HepG2 (cell line): ENCODE results near the gene HOXD12. TPM values are rescaled to one million over a fixed set of nuclear protein-coding genes. Genes with fewer than 3 reads are reported as not detected.

ENCODE experiments used
- ATF6 ChIP-seq: sonication (generic); formaldehyde crosslinking; conservative IDR thresholded peaks from 2 replicates; pipeline ENCODE4 v1.4.0; 2020; ENCODE audit warnings: missing genetic modification reagents
- CREB1 ChIP-seq, 2 experiments: fragments of 450-650 bp in 1 of 2; IDR thresholded peaks; 2 replicates each; pipeline ENCODE4 v1.6.1; 2016 to 2017; ENCODE audit warnings: control low read depth in 1 of 2, mild to moderate bottlenecking in 1 of 2, missing compliant biosample characterization in 1 of 2, missing genetic modification characterization in 1 of 2
- ETS1 ChIP-seq: sonication (generic); formaldehyde crosslinking; IDR thresholded peaks from 2 replicates; pipeline ENCODE4 v1.4.0; 2020; ENCODE audit warnings: missing genetic modification reagents
- KDM2A ChIP-seq: sonication (generic); formaldehyde crosslinking; IDR thresholded peaks from 2 replicates; pipeline ENCODE4 v1.4.0; 2020; ENCODE audit warnings: low read depth, missing genetic modification reagents, borderline replicate concordance
- NCOA1 ChIP-seq: sonication (generic); formaldehyde crosslinking; IDR thresholded peaks from 2 replicates; pipeline ENCODE4 v1.9.0; 2021; ENCODE audit warnings: missing genetic modification reagents
- NFYB ChIP-seq: sonication (generic); formaldehyde crosslinking; IDR thresholded peaks from 2 replicates; pipeline ENCODE4 v1.4.0; 2020; ENCODE audit warnings: missing genetic modification reagents
- NR1H2 ChIP-seq: sonication (generic); formaldehyde crosslinking; IDR thresholded peaks from 2 replicates; pipeline ENCODE4 v1.8.1; 2022; ENCODE audit warnings: low read depth, missing genetic modification reagents, borderline replicate concordance
- NRL ChIP-seq: sonication (generic); formaldehyde crosslinking; IDR thresholded peaks from 2 replicates; pipeline ENCODE4 v1.5.0; 2020; ENCODE audit warnings: missing genetic modification reagents, mild to moderate bottlenecking, moderate library complexity, borderline replicate concordance
- PCBP1 ChIP-seq: fragments of 200-400 bp; formaldehyde crosslinking; IDR thresholded peaks from 2 replicates; pipeline ENCODE4 v1.6.1; 2017; ENCODE audit warnings: mild to moderate bottlenecking, low read depth, low read length, borderline replicate concordance
- RXRA ChIP-seq: sonication (generic); formaldehyde crosslinking; IDR thresholded peaks from 2 replicates; pipeline ENCODE4 v1.5.1; 2020; ENCODE audit warnings: missing genetic modification reagents
- SP140L ChIP-seq: sonication (generic); formaldehyde crosslinking; IDR thresholded peaks from 2 replicates; pipeline ENCODE4 v1.4.0; 2020; ENCODE audit warnings: missing genetic modification reagents, borderline replicate concordance
- XRCC5 ChIP-seq: fragments of 200-400 bp; formaldehyde crosslinking; optimal IDR thresholded peaks from 2 replicates; pipeline ENCODE3; 2017; ENCODE audit warnings: mild to moderate bottlenecking, low read length
- ZBTB25 ChIP-seq: IDR thresholded peaks from 2 replicates; pipeline ENCODE4 v1.6.1; 2018; ENCODE audit warnings: missing genetic modification reagents
- ZNF10 ChIP-seq: sonication (generic); formaldehyde crosslinking; IDR thresholded peaks from 2 replicates; pipeline ENCODE4 v1.4.0; 2020; ENCODE audit warnings: mild to moderate bottlenecking, low read depth, missing genetic modification reagents, borderline replicate concordance
- ZNF18 ChIP-seq: sonication (generic); formaldehyde crosslinking; IDR thresholded peaks from 2 replicates; pipeline ENCODE4 v1.8.0; 2022; ENCODE audit warnings: mild to moderate bottlenecking, missing genetic modification reagents; ENCODE audit not compliant: insufficient replicate concordance
- ZNF3 ChIP-seq: IDR thresholded peaks from 2 replicates; pipeline ENCODE4 v1.7.0; 2017; ENCODE audit warnings: inconsistent platforms
- ZNF614 ChIP-seq: IDR thresholded peaks from 2 replicates; pipeline ENCODE4 v1.6.1; 2018; ENCODE audit warnings: missing biosample characterization, missing genetic modification reagents, inconsistent platforms, borderline replicate concordance
- ZNF710 ChIP-seq: sonication (generic); formaldehyde crosslinking; IDR thresholded peaks from 2 replicates; pipeline ENCODE4 v1.5.0; 2020; ENCODE audit warnings: mild to moderate bottlenecking, missing genetic modification reagents, borderline replicate concordance
- ZNF775 ChIP-seq: sonication (generic); formaldehyde crosslinking; IDR thresholded peaks from 2 replicates; pipeline ENCODE4 v1.4.0; 2020; ENCODE audit warnings: missing genetic modification reagents, mild to moderate bottlenecking, moderate library complexity, borderline replicate concordance
- ZSCAN25 ChIP-seq: sonication (generic); formaldehyde crosslinking; IDR thresholded peaks from 2 replicates; pipeline ENCODE4 v1.8.0; 2022; ENCODE audit warnings: mild to moderate bottlenecking, missing genetic modification reagents
- ZSCAN30 ChIP-seq: sonication (generic); formaldehyde crosslinking; IDR thresholded peaks from 2 replicates; pipeline ENCODE4 v1.5.0; 2020; ENCODE audit warnings: mild to moderate bottlenecking, missing genetic modification reagents
- polyA plus RNA-seq, 8 experiments: library from polyadenylated mRNA; depleted of rRNA in 3 of 8; stranded (reverse) in 7 of 8; unstranded in 1 of 8; fragments of >200 nt; fragmentation: Illumina TruSeq in 4 of 8; extraction: Trizol in 4 of 8; gene quantifications; 2 replicates each; pipeline versions ENCODE4 v1.2.1 to v1.2.3, GENCODE V29; 2011 to 2016; ENCODE audit warnings: low read depth in 4 of 8, missing spikeins in 1 of 8, mixed read lengths in 1 of 8; ENCODE audit not compliant: insufficient read depth in 1 of 8
- total RNA-seq, 5 experiments: library from RNA; depleted of rRNA; stranded (reverse); fragments of >200 nt; fragmentation: Illumina TruSeq; extraction: Trizol; gene quantifications; 2 replicates each; pipeline ENCODE4 v1.2.3, GENCODE V29; 2016; ENCODE audit warnings: low read depth in 1 of 5

Gene HOXD12
- total and polyA plus RNA-seq, 2 of the 13 experiments (the other 11 are each of a cell fraction or from before 2014, with no cell fraction given) = not detected

GRCh38 chr2:176096986-176097819 lies 2.4 kb upstream of the HOXD12 start (continued):
- TF ChIP-seq ZNF710 (CRISPR knock-in tag) (peak; percentile 71; the same call in 1 of the 2 replicates), ZNF18 (CRISPR knock-in tag) (peak; percentile 26), KDM2A (CRISPR knock-in tag) (peak; percentile 91; the same call in 1 of the 2 replicates), NCOA1 (CRISPR knock-in tag) (no peak), ZNF3 (CRISPR knock-in tag) (no peak), XRCC5 (peak; percentile 90), RXRA (CRISPR knock-in tag) (peak; percentile 79), NRL (CRISPR knock-in tag) (peak; percentile 44; the same call in 1 of the 2 replicates), ZNF10 (CRISPR knock-in tag) (no peak), ZSCAN25 (CRISPR knock-in tag) (no peak), ZBTB25 (CRISPR knock-in tag) (peak; percentile 40; the same call in 1 of the 2 replicates), NFYB (CRISPR knock-in tag) (no peak), SP140L (no peak), ZNF614 (CRISPR knock-in tag) (peak; percentile 67; the same call in 1 of the 2 replicates), CREB1 (IDR thresholded peaks at IDR 0.05) (no peak), CREB1 (CRISPR knock-in tag; IDR thresholded peaks at IDR 0.05) (no peak), ETS1 (no peak), ZSCAN30 (CRISPR knock-in tag) (no peak), ZNF775 (CRISPR knock-in tag) (no peak), PCBP1 (no peak), ATF6 (CRISPR knock-in tag) (no peak), NR1H2 (no peak)
